Karpas-422 (cell line): ENCODE measurements around the gene PRRT4. TPM values are rescaled to one million over a fixed set of nuclear protein-coding genes. Genes with fewer than 3 reads are reported as not detected.

Source experiments
- DNase-seq: peaks from one replicate; pipeline ENCODE4 v3.0.0-alpha.2; 2015
- H2AFZ ChIP-seq: fragments of 200-600 bp; sonication (generic); 2 replicates; pipeline ENCODE4 v1.6.1; 2014; ENCODE audit warnings: antibody characterized with exemption, low read length, mixed read lengths
- H3K27ac ChIP-seq: fragments of 200-600 bp; sonication (generic); 2 replicates; pipeline ENCODE4 v1.5.1; 2014; ENCODE audit warnings: mild to moderate bottlenecking, low read length, moderate library complexity
- H3K27me3 ChIP-seq: fragments of 200-600 bp; sonication (generic); 2 replicates; pipeline ENCODE4 v1.6.1; 2014; ENCODE audit warnings: low read length, mixed read lengths
- H3K36me3 ChIP-seq: fragments of 200-600 bp; sonication (generic); 2 replicates; pipeline ENCODE4 v1.6.1; 2014; ENCODE audit warnings: low read length, mixed read lengths; ENCODE audit not compliant: insufficient read depth
- H3K4me1 ChIP-seq: fragments of 200-600 bp; sonication (generic); 2 replicates; pipeline ENCODE4 v1.6.1; 2014; ENCODE audit warnings: mild to moderate bottlenecking, low read length, mixed read lengths
- H3K4me2 ChIP-seq: fragments of 200-600 bp; sonication (generic); 2 replicates; pipeline ENCODE4 v1.6.1; 2014; ENCODE audit warnings: low read length, low read depth, mild to moderate bottlenecking; ENCODE audit not compliant: poor library complexity, severe bottlenecking
- H3K4me3 ChIP-seq: fragments of 200-600 bp; sonication (generic); 2 replicates; pipeline ENCODE4 v1.5.1; 2014; ENCODE audit warnings: mild to moderate bottlenecking, antibody characterized with exemption, low read length, mixed read lengths
- H3K79me2 ChIP-seq: fragments of 200-600 bp; sonication (generic); 2 replicates; pipeline ENCODE4 v1.6.1; 2014; ENCODE audit warnings: mild to moderate bottlenecking, low read length, mixed read lengths
- H3K9ac ChIP-seq: fragments of 200-600 bp; sonication (generic); 2 replicates; pipeline ENCODE4 v1.6.0; 2014; ENCODE audit warnings: low read length
- H3K9me2 ChIP-seq: fragments of 200-600 bp; sonication (generic), shearing (Covaris generic); replicated peaks from 2 replicates; pipeline ENCODE4 v1.6.0; 2014; ENCODE audit warnings: mild to moderate bottlenecking, low read length, moderate library complexity; ENCODE audit not compliant: insufficient read depth
- H3K9me3 ChIP-seq: fragments of 300-700, 200-600 bp; sonication (generic); 2 replicates; pipeline ENCODE4 v1.6.1; 2014; ENCODE audit warnings: low read length, mixed read lengths
- H4K20me1 ChIP-seq: fragments of 200-600 bp; sonication (generic); 2 replicates; pipeline ENCODE4 v1.6.1; 2014; ENCODE audit warnings: mild to moderate bottlenecking, antibody characterized with exemption, low read length, low read depth; ENCODE audit not compliant: insufficient read depth
- total RNA-seq: library from RNA; depleted of rRNA; stranded (reverse); fragments of >200 nt; shearing (Covaris generic); gene quantifications from 2 replicates; pipeline ENCODE4 v1.2.3, GENCODE V29; 2014; ENCODE audit warnings: low replicate concordance

Gene PRRT4
- total RNA-seq, 1 experiment from 2014 or later = not detected

DNA sequence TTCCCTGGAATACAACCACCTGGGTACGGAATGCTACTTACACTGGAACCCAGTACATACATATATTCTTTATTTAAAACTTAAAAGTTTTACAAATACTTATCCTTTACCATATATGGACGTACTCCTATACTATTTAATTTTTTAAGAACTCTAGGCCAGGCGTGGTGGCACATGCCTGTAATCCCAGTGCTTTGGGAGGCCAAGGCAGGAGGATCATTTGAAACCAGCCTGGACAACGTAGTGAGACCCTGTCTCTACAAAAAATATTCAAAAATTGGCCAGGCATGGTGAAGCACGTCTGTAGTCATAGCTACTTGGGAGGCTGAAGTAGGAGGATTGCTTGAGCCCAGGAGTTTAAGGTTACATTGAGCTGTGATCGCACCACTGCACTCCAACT is 19.8 kb downstream of the PRRT4 start:
- H3K79me2 ChIP-seq = peaks cover 51% of the 10 kb centered on the region
- DNase-seq = no peak
- no peaks in the 10 kb centered on the region for H3K9me2 ChIP-seq
- H3K27ac ChIP-seq = no peak overlapping the region
- no peaks in the 10 kb centered on the region for H3K27me3 ChIP-seq
- peaks cover 24% of the 10 kb centered on the region for H3K4me1 ChIP-seq
- peaks cover 31% of the 10 kb centered on the region for H3K36me3 ChIP-seq
- peak overlapping the region; percentile 87 for H3K4me2 ChIP-seq
- peaks cover 12% of the 10 kb centered on the region; the same call in 1 of the 2 replicates for H4K20me1 ChIP-seq
- H2AFZ ChIP-seq = no peak overlapping the region
- peak overlapping the region; percentile 79 for H3K9ac ChIP-seq
- H3K9me3 ChIP-seq = no peaks in the 10 kb centered on the region
- peak overlapping the region; percentile 89 for H3K4me3 ChIP-seq

DNA sequence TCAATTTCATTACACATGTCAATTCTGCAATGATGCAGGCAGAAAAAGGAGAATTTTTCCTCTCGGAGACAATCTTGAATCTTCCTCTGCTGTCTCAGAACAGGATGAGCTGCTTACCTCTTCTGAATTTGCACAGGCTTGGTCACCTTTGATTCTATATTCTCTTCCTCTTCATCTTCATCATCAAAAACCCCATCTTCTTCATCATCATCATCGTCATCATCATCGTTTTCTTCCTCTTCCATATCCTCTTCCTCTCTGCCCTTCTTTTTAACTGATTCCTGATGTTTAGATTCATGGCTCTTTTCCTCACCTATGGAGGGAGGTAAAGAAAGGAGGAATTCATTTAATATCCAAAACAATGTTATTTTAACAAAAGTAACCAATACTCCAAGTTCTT is 25.8 kb downstream of the PRRT4 start:
- Histone ChIP-seq H3K9me2 (no peaks in the 10 kb centered on the region), H4K20me1 (peaks cover 7% of the 10 kb centered on the region; the same call in 1 of the 2 replicates), H3K27me3 (no peaks in the 10 kb centered on the region), H3K4me1 (peaks cover 3% of the 10 kb centered on the region), H3K9ac (no peak overlapping the region), H3K4me2 (no peak overlapping the region), H2AFZ (no peak overlapping the region), H3K4me3 (no peak overlapping the region), H3K9me3 (no peaks in the 10 kb centered on the region), H3K79me2 (peaks cover 22% of the 10 kb centered on the region), H3K27ac (no peak overlapping the region), H3K36me3 (peaks cover 72% of the 10 kb centered on the region)
- DNase-seq = no peak

DNA sequence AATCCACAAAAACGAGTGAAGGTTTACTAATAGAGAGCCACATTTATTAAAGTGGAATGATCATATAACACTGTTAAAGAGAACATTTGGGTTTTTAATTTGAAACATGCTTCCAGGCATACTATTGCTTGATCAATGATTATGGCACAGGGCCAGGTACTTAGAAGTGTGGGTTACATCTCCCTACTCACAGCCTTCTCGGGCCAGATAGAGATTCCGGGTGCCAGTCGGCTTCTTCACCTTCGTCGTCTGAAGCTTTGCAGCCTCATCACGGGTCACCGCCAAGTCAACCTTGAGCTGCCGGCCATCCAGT is 37.2 kb downstream of the PRRT4 start:
- Histone ChIP-seq H3K27ac (no peak overlapping the region), H3K36me3 (peaks cover 40% of the 10 kb centered on the region; the same call in 1 of the 2 replicates), H3K27me3 (no peaks in the 10 kb centered on the region), H3K79me2 (0 out of 2 replicates have a peak, but pooled peaks cover 2% of the 10 kb centered on the region), H3K9ac (no peak overlapping the region), H3K4me2 (no peak overlapping the region), H2AFZ (no peak overlapping the region), H3K4me3 (no peak overlapping the region), H3K9me2 (no peaks in the 10 kb centered on the region), H4K20me1 (no peaks in the 10 kb centered on the region), H3K9me3 (no peaks in the 10 kb centered on the region), H3K4me1 (no peaks in the 10 kb centered on the region)
- no peak for DNase-seq

DNA sequence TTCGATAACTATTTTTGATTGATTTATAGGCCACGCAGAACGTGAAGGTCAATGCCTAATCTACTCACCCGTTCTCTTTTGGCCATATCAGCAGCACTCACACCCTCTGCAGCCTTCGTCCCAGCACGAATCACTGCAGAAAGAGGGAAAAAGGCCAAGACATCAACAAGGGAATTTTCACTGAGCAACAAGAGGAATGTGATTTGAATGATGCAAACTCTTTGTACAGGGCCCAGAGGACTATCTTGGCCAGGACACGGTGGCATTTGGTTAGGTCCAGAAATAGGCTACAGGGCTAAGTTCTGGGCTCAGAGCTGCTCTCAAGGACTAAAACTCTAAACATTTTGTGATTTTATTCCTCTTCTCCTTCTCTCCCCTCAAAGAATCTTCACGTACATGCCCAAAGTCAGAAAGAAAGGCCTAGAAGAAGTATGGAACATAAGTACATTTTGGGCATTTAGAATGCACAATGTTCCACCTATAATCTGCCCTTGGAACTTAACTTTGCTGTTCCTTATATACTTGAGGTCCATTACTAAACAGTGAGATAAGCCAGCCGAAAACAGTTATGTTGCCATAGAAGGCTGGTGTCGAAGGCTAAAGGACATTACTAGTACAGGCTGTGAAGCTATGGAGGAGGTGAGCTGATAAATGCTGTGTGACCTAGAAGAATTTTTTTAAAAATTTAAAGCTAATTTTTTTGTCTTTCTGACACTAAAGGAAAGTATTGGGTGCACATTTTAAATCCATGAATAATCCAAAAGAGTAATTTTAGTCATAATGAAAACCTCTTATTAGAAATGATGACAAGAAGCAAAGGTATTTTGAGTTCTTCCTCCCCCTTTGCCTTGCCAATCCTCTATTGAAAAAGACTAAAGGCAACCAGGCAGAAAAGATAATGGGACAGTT is 37.8 kb downstream of the PRRT4 start:
- H3K4me1 ChIP-seq = no peaks in the 10 kb centered on the region
- H3K9me3 ChIP-seq = no peaks in the 10 kb centered on the region
- no peaks in the 10 kb centered on the region for H3K27me3 ChIP-seq
- no peak overlapping the region for H3K4me2 ChIP-seq
- no peak for DNase-seq
- H4K20me1 ChIP-seq = no peaks in the 10 kb centered on the region
- H3K36me3 ChIP-seq = peaks cover 45% of the 10 kb centered on the region; the same call in 1 of the 2 replicates
- H2AFZ ChIP-seq = no peak overlapping the region
- 0 out of 2 replicates have a peak, but pooled peaks cover 2% of the 10 kb centered on the region for H3K79me2 ChIP-seq
- no peak overlapping the region for H3K27ac ChIP-seq
- no peaks in the 10 kb centered on the region for H3K9me2 ChIP-seq
- no peak overlapping the region for H3K9ac ChIP-seq
- H3K4me3 ChIP-seq = no peak overlapping the region

DNA sequence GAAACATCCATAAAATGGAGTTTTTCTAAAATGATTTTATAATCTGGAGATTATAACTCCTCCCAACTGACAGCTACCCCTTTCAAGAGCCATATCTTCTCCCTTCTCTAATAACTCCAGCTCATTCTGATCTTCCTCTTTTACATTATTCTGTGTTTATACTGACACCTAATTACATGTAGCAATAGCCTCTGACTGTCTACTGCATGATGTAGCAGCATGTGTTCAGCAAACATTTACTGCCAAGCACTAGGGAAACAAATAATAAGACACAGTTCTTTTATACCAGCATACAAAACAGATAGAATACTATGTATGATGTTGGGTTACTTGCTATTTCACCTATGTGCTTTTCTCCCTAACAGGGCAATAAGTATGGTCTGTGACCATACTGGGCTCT is 38.5 kb downstream of the PRRT4 start:
- Histone ChIP-seq H3K27me3 (no peaks in the 10 kb centered on the region), H4K20me1 (no peaks in the 10 kb centered on the region), H3K36me3 (peaks cover 43% of the 10 kb centered on the region; the same call in 1 of the 2 replicates), H2AFZ (no peak overlapping the region), H3K4me3 (no peak overlapping the region), H3K9me3 (no peaks in the 10 kb centered on the region), H3K9me2 (no peaks in the 10 kb centered on the region), H3K4me2 (no peak overlapping the region), H3K4me1 (no peaks in the 10 kb centered on the region), H3K79me2 (0 out of 2 replicates have a peak, but pooled peaks cover 1% of the 10 kb centered on the region), H3K27ac (no peak overlapping the region), H3K9ac (no peak overlapping the region)
- DNase-seq = no peak

DNA sequence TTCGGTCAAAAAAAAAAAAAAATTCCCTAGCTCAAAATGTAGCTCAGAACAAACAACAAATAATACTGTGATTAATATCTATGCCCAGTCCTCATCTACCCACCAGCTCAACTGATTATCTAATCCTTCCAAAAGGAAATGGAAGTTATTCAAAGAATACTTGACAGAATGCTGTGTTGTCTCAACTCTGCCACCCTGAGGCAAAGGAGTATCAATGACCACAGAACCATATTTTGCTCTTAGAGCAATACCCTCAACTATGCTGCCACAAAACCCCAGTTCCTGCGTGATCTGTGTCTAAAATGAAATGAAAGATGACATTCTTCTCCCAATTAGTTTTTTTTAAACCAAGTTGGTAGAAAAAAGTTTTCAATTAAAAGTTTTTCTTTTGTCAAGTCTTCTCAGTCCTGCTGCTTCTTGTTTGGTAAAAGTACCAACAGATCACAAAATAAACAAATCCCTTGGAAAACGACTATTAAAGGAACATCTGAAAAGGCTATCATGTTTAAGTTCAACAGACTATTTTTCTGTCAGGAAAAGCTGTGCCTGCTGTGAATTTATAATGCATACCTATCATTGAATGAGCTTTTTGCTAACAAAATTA is 39.3 kb downstream of the PRRT4 start:
- Histone ChIP-seq H2AFZ (no peak overlapping the region), H3K9me2 (no peaks in the 10 kb centered on the region), H3K27me3 (no peaks in the 10 kb centered on the region), H3K4me1 (no peaks in the 10 kb centered on the region), H3K79me2 (no peaks in the 10 kb centered on the region), H3K4me3 (no peak overlapping the region), H3K4me2 (no peak overlapping the region), H3K9ac (no peak overlapping the region), H3K36me3 (peaks cover 47% of the 10 kb centered on the region; the same call in 1 of the 2 replicates), H3K27ac (no peak overlapping the region), H3K9me3 (no peaks in the 10 kb centered on the region), H4K20me1 (no peaks in the 10 kb centered on the region)
- peak; percentile 74 for DNase-seq

DNA sequence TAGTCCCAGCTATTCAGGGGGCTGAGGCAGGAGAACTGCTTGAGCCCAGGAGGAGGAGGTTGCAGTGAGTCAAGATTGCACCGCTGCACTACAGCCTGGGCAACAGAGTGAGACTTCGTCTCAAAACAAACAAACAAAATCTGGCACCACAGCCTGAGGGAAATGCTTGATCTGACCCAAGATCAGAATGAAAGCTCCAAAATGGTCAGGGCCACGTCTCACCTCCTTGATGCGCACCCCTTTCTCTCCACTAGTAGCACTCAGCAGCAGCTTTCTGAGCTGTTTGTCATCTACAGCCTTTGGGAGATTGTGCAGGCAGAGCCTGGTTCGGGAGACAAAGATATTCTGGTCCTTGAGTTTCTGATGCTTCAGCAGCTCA is 40.5 kb downstream of the PRRT4 start:
- no peaks in the 10 kb centered on the region for H3K27me3 ChIP-seq
- H4K20me1 ChIP-seq = no peaks in the 10 kb centered on the region
- no peaks in the 10 kb centered on the region for H3K79me2 ChIP-seq
- no peak overlapping the region for H2AFZ ChIP-seq
- no peaks in the 10 kb centered on the region for H3K9me3 ChIP-seq
- peaks cover 52% of the 10 kb centered on the region; the same call in 1 of the 2 replicates for H3K36me3 ChIP-seq
- H3K4me1 ChIP-seq = no peaks in the 10 kb centered on the region
- no peak for DNase-seq
- no peak overlapping the region for H3K4me3 ChIP-seq
- no peak overlapping the region for H3K27ac ChIP-seq
- H3K4me2 ChIP-seq = no peak overlapping the region
- H3K9me2 ChIP-seq = no peaks in the 10 kb centered on the region
- no peak overlapping the region for H3K9ac ChIP-seq

DNA sequence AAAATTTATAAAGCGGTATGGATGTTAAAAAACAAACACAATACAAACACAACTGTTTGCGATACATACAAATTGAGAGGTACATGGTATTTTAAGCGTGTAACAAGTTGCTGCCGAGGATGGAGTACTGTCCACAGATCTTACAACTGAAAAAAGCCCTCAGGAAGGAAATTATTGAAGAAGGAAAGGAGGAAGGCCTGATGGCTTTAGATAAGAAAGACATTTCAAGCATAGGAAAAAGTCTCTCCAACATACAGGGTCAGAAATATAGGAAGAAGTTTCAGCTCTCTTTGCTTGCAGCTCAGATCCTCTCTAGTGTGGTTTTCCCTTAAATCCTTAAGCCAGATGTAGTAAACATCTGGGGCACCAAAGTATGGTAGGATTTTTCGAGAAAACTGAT is 42.8 kb downstream of the PRRT4 start:
- H3K9me3 ChIP-seq = no peaks in the 10 kb centered on the region
- H3K27me3 ChIP-seq = no peaks in the 10 kb centered on the region
- no peak overlapping the region for H3K4me3 ChIP-seq
- no peak for DNase-seq
- no peaks in the 10 kb centered on the region for H3K9me2 ChIP-seq
- H4K20me1 ChIP-seq = no peaks in the 10 kb centered on the region
- H3K9ac ChIP-seq = no peak overlapping the region
- H3K4me1 ChIP-seq = no peaks in the 10 kb centered on the region
- no peak overlapping the region for H3K27ac ChIP-seq
- no peak overlapping the region for H3K4me2 ChIP-seq
- H3K36me3 ChIP-seq = peaks cover 55% of the 10 kb centered on the region
- no peaks in the 10 kb centered on the region for H3K79me2 ChIP-seq
- H2AFZ ChIP-seq = no peak overlapping the region
